Lower leg skin (tissue), 4 donors: ENCODE data around the gene NEURL3. TPM values are rescaled to one million over a fixed set of nuclear protein-coding genes. Genes with fewer than 3 reads are reported as not detected.

ENCODE experiments used
- DNase-seq, 2 donors: peaks; one replicate each; pipeline ENCODE4 v3.0.0-alpha.2; 2019; ENCODE audit warnings: low spot score in 2 of 2
- H3K4me3 ChIP-seq: fragments of 200-600 bp; sonication (generic); 2 replicates; pipeline ENCODE4 v1.5.1; 2017; ENCODE audit warnings: mild to moderate bottlenecking, low read depth; ENCODE audit not compliant: poor library complexity, severe bottlenecking
- POLR2A ChIP-seq, 2 donors: fragments of 450-650 bp; IDR thresholded peaks; one replicate each; pipeline ENCODE4 v1.6.1; 2016 to 2017; ENCODE audit warnings: antibody characterized with exemption in 2 of 2, mild to moderate bottlenecking in 1 of 2, moderate library complexity in 1 of 2
- WGBS, 2 donors: methylation state at CpG; one replicate each; pipeline ENCODE4 v1.1.5; 2018; 5-methylcytosine and 5-hydroxymethylcytosine counted together
- intact Hi-C: fragments of 100-400 bp; cut with DNase I; formaldehyde crosslinking; loops from one replicate; pipeline ENCODE4 v1.15.0; 2023; ENCODE audit warnings: low total_unique reads
- total RNA-seq, 4 donors: library from RNA; depleted of rRNA; stranded (reverse); fragments of >200 nt; gene quantifications; one replicate each; pipeline ENCODE4 v1.1.0, GENCODE V29; 2016
- TF ChIP-seq, protein P1 (sequence below), 3 donors: fragments of 450-650 bp; IDR thresholded peaks; one replicate each; pipeline ENCODE4 v1.5.1; 2016; ENCODE audit warnings: antibody characterized with exemption in 3 of 3, mild to moderate bottlenecking in 3 of 3, moderate library complexity in 2 of 3

The NEURL3 gene
- total RNA-seq, 4 donors from 2014 or later: 0.57 to 3.0 (median 1.7) TPM

DNA sequence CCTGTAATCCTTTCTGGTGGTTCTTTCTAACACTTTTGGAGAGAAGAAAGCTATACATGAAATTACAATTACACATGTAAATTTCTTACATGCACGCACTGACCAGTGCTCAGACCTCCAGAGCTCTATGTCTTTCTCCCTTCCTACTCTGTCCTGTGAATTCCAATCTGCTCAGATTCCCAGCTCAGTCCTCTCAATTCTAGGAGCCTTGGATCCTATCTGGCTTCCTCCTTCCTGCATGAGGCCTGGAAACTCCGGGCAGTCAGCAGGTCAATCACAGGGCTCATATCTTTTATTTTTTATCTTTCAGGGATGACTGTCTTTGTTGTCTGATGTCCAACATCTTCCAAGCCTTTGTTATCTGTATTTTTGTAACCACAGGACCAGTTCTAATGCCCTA is 56.0 kb downstream of the NEURL3 start:
- H3K4me3 ChIP-seq: no peak overlapping the region
- WGBS, 2 donors: 81 to 84% methylated on average over 2 of the region's 2 CpGs
- TF ChIP-seq, protein P1, sequence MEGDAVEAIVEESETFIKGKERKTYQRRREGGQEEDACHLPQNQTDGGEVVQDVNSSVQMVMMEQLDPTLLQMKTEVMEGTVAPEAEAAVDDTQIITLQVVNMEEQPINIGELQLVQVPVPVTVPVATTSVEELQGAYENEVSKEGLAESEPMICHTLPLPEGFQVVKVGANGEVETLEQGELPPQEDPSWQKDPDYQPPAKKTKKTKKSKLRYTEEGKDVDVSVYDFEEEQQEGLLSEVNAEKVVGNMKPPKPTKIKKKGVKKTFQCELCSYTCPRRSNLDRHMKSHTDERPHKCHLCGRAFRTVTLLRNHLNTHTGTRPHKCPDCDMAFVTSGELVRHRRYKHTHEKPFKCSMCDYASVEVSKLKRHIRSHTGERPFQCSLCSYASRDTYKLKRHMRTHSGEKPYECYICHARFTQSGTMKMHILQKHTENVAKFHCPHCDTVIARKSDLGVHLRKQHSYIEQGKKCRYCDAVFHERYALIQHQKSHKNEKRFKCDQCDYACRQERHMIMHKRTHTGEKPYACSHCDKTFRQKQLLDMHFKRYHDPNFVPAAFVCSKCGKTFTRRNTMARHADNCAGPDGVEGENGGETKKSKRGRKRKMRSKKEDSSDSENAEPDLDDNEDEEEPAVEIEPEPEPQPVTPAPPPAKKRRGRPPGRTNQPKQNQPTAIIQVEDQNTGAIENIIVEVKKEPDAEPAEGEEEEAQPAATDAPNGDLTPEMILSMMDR (IDR thresholded peaks at IDR 0.05): no peak
- no peak for TF ChIP-seq POLR2A (IDR thresholded peaks at IDR 0.05)

DNA sequence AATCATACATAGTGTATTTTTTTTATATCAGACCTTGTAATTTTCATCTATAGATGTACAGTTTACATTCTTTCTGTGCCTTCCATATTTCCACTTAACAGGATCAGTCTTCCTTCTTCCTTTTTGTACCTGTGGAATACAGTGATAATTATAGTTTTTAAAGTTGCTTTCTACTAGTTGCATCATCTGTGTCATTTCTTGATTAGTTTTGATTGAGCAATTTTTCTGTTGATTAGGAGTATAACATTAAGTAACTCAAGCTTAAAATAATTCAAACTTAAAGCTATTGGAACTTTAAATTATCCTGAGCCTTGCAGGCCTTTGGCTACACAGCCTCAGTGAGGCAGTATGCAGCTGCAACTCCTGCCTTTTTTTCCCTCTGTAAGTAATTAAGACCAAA is 57.4 kb downstream of the NEURL3 start:
- H3K4me3 ChIP-seq: no peak overlapping the region
- TF ChIP-seq, protein P1 (IDR thresholded peaks at IDR 0.05): no peak
- TF ChIP-seq POLR2A (IDR thresholded peaks at IDR 0.05): no peak
- no peak for DNase-seq
- intact Hi-C loops: no loop called here

More for the DNA sequence above, 56.0 kb downstream of the NEURL3 start:
- no peak for DNase-seq
- intact Hi-C loops: no loop called here

Other genes with a start within 250 kb of the NEURL3 start
- 10 to 100 TPM; 49.5 to 76.2 (median 60.4) TPM for gene TMEM127, start 239.4 kb downstream of the NEURL3 start, total RNA-seq
- gene CIAO1, start 239.1 kb downstream of the NEURL3 start, total RNA-seq: 100 to 1,000 TPM in 1 of 4 donors, 10 to 100 TPM in 3; 86.1 to 115 (median 96.2) TPM
- 10 to 100 TPM; 73.4 to 94.0 (median 87.5) TPM for gene SNRNP200, start 199.8 kb downstream of the NEURL3 start, total RNA-seq
- 1 to 10 TPM in 2 of 4 donors, under 1 TPM in 2; 0.51 to 3.1 (median 1.9) TPM for gene ITPRIPL1, start 180.0 kb downstream of the NEURL3 start, total RNA-seq
- 1 to 10 TPM in 2 of 4 donors, under 1 TPM in 2; 0.74 to 3.5 (median 1.8) TPM for gene NCAPH, start 169.6 kb downstream of the NEURL3 start, total RNA-seq
- gene ARID5A, start 31.4 kb upstream of the NEURL3 start, total RNA-seq: 10 to 100 TPM; 12.0 to 23.0 (median 19.7) TPM
- gene KANSL3, start 133.0 kb upstream of the NEURL3 start, total RNA-seq: 10 to 100 TPM; 20.1 to 39.6 (median 36.0) TPM
- gene FER1L5, start 137.4 kb upstream of the NEURL3 start, total RNA-seq: not detected
- 10 to 100 TPM; 17.2 to 21.5 (median 19.1) TPM for gene LMAN2L, start 234.7 kb upstream of the NEURL3 start, total RNA-seq